NCI-H526 treated with DMSO at 0.1 percent for 48 hours (cell line): ENCODE measurements around the gene ACER3.

Experiments
- DNase-seq: peaks from one replicate; lab custom pipeline; 2025; lab: John Stamatoyannopoulos, UW

The ACER3 gene

GRCh38 chr11:77074205-77074604, 213.5 kb downstream of the ACER3 start:
- DNase-seq: no peak

DNA sequence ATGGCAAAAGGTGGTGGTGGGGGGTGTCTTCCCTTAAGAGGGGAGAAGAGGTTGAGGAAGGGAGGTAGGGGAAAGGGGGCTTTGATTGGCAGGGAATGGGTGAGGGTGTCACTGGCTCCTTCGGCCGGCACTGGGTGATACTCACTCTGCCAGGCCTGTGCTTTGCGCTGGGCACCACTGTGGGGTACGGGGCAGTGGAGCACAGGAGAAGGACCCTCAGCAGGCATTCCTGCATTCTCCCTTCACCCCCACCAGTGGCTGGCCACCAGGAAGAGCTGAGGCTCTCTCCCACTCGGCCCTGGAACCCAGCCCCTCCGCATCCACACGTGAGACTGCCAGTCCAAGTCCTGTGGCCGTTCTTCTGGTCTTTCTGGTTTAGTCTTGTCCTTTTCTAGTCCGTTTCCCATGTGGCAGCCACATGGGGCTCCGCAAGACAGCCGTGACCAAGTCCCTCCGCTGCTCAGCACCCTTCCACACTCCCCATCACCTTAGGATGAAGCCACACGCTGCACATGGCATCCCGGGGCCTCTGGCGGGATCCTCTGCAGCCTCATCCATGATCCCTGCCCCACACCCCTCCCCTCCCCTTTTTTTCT, 214.0 kb downstream of the ACER3 start:
- no peak for DNase-seq

DNA sequence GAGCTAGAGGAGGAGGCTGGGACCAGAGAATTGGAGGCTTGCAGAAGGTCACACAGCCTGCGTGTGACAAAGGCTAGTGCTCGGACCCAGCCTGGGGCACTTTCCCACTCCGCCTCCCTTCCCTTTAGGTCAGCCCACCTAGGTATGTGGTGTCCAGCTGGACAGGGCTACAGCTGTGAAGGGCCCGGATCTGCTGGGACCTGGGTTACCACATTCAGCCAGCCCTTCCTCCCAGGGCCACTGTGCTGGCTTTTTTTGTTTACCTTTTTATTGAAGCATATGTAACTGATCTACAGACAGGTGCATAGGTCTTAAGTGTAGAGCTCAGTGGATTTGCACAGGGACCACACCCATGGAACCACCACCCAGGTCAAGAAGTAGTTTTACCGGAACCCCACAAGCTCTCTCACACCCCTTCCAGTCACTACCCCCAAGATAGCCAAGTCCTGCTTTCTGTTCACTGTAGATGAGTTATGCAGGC, 214.7 kb downstream of the ACER3 start:
- DNase-seq: peak; percentile 43
